Non-pigmented ciliary epithelial cell (primary cell): ENCODE results near the gene CERS1.

Source experiments
- DNase-seq: peaks from one replicate; pipeline ENCODE4 v3.0.0-alpha.2; 2010; ENCODE audit warnings: low read depth

Gene CERS1

DNA sequence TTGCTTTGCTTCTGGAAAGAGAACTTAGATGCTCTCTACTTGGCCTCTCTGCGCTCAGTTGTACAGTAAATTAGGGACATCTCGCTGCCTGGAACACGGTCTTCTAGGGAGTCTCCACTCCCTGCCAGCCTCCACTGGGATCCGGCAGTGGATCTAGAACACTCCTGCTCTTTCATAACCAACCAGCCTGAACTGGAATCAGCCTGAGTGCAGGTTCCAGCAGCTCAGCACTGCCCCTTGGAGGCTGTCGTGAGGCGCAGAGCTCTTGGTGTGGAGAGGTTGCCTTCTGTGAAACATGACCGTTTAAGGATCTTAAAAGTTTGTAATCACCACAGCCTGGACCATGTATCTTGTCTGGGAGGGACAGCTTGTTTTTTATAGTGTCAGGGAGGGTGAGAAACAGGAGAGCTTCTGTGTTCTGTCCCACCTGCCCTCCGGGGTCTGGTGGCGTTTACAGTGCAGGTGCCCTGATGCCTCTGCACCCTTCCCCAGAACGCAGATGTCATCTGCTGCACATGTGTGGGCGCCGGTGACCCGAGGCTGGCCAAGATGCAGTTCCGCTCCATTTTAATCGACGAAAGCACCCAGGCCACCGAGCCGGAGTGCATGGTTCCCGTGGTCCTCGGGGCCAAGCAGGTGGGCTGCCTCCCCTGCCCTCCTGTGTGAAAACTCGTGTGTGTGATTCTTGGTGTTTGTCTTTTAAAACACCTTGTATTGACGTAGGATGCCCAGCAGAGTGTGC is 39.4 kb downstream of the CERS1 start:
- DNase-seq: no peak

DNA sequence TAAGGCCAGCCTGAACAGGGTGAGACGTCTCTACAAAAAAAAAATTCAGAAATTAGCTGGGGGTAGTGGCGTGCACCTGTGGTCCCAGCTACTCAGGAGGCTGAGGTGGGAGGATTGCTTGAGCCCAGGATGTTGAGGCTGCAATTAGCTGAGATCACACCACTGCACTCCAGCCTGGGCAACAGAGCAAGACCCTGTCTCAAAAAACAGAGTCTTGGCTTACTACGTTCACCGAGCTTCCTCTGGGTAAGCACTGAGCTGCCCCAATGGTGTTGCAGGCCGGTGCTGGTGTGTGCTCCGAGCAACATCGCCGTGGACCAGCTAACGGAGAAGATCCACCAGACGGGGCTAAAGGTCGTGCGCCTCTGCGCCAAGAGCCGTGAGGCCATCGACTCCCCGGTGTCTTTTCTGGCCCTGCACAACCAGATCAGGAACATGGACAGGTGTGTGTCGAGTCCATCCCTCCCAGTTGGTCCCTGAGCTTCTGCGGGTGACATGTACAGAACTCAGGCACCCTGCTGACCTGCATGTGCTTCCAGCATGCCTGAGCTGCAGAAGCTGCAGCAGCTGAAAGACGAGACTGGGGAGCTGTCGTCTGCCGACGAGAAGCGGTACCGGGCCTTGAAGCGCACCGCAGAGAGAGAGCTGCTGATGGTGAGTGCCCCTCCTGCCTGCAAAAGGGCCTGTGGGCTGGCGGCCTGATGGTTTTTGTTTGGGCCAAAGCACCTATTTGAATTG is 40.1 kb downstream of the CERS1 start:
- DNase-seq: no peak

DNA sequence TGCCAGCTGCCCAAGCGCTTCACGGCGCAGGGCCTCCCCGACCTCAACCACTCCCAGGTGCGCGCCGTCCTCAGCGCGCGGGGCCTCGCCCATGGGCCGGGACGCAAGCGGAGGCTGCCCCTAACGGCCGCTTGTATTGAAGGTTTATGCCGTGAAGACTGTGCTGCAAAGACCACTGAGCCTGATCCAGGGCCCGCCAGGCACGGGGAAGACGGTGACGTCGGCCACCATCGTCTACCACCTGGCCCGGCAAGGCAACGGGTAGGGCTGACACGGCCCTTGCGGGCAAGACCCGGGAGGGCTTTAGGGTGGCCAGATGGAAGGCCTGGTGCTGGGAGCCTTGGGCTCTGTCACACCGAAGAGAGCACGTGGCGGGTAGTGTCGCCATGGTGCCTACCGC is 41.0 kb downstream of the CERS1 start:
- no peak for DNase-seq

DNA sequence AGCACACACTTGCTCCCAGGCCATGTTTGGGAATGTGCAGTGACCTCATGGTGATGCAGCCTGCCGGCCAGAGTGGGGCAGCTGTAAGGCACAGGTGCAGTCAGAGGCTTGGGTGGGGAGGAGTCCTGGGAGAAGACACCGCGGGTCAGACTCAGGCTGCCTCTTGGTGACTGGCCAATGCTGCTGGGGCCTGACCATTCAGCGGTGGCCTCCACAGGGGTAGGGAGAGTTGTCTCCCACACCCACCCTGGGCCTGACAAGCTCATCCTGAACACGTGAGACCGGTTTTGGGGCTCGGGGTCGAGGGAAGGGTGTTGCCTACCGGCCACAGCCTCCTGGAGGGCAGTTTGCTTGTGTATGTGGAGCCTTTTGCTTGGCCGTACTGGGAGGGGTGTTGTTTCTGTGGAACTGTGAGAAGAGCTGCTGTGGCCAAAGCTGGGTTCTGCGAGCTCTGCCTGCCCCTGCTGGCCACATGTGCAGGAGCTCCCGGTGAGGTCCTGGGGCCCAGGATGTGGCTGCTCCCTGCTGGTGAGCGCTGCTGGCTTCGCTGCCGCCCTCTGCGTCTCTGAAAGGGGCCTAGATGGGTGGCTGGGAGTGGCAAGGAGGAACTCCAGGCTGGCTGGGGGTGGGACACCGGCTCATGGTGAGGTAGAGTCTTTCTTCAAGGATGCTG is 42.1 kb downstream of the CERS1 start:
- no peak for DNase-seq

DNA sequence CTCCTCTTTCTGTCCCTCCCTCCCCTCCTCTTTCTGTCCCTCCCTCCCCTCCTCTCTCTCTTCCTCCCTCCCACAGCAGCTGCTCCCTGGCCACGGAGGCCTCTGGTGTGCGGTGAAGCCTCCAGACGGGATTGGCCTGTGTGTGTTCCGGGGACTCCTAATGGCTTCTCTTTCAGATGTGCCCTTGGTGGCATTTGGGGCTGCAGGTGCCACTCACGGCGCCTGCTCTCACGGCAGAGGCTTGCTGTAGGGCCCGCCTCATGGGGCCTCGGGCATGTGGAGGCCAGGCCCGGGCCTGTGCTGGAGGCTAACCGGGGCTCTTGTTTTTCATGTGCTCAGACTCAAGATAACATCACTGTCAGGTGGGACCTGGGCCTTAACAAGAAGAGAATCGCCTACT is 43.3 kb downstream of the CERS1 start:
- DNase-seq: no peak

DNA sequence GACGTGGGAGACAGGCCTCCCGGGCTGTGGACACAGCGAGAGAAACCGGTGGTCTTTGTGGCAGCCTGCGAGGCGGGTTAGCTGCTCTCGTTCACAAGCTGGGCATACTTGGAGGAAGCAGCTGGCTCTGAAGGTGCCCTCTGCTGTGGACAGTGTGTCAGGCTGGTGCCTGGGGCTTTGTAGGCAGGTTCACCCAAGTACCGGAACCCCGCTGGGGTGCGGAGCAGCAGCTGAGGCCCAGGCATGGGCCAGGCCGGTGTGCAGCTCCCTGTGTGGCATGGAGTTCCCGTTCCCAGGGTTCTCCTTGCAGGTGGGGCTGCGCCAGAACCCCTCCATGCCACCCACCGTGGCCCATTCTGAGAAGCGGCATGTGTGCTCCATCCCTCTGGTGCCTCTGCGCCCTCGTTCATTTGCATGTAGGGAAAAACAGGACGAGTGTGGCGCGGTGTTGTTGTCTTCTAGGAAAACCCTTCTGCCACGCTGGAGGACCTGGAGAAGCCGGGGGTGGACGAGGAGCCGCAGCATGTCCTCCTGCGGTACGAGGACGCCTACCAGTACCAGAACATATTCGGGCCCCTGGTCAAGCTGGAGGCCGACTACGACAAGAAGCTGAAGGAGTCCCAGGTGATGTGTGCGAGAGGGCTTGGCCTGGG is 44.2 kb downstream of the CERS1 start:
- DNase-seq: no peak

DNA sequence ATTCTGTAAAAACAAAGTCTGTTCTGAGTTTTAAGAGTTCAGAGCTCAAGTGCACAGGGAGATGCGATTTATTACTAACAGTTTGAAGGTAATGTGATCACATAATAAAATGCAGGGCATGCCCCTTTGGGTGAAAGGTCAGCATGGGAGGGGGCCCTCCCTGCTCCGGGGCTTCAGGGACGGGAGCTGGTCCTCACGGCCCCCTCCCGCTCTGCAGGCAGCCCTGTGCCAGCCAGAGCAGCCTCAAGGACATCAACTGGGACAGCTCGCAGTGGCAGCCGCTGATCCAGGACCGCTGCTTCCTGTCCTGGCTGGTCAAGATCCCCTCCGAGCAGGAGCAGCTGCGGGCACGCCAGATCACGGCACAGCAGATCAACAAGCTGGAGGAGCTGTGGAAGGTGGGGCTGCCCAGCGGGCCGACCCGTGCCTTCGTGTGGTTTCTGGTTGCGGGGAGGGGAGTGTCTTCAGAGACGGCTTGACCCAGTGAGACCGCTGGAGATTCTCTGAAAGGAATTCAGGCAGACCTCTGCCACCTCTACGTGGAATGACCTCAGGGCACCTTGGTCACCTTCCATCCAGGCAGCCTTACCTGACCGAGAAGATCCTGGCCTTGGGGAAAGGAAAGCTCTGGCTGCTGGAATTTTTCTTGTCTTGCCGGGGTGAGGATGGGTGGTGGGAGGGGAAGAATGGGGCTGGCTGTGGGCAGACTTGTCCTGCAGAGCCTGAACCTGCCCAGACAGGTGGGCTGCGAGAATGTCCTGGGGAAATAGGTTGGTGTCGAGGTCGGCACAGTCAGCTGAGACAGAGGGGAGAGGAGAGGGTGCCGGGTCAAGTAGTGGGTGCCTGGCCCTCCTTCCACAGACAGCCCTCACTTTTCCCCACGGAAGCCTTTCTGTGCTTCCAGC is 45.2 kb downstream of the CERS1 start:
- DNase-seq: no peak

DNA sequence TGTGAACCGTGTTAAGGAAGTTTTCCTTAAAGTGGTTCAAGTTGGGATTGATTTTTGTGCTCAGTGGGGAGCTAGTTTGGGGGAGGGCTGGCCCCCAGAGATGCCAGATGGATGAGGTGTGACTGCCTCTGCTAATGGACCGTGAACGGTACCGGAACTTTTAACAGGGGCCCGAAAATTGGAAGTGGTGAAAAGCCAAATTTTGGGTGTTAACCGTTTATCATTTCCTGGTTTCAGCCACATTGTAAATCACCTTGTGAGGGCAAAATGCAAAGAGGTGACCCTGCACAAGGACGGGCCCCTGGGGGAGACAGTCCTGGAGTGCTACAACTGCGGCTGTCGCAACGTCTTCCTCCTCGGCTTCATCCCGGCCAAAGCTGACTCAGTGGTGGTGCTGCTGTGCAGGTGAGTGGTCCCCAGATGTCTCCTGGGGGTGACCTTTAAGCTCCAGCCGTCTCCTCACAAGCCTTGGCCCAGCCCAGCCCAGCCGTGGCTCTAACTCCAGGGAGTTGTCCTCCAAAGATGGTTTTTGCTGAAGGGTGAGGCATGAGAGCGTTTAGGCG is 46.0 kb downstream of the CERS1 start:
- DNase-seq: no peak

DNA sequence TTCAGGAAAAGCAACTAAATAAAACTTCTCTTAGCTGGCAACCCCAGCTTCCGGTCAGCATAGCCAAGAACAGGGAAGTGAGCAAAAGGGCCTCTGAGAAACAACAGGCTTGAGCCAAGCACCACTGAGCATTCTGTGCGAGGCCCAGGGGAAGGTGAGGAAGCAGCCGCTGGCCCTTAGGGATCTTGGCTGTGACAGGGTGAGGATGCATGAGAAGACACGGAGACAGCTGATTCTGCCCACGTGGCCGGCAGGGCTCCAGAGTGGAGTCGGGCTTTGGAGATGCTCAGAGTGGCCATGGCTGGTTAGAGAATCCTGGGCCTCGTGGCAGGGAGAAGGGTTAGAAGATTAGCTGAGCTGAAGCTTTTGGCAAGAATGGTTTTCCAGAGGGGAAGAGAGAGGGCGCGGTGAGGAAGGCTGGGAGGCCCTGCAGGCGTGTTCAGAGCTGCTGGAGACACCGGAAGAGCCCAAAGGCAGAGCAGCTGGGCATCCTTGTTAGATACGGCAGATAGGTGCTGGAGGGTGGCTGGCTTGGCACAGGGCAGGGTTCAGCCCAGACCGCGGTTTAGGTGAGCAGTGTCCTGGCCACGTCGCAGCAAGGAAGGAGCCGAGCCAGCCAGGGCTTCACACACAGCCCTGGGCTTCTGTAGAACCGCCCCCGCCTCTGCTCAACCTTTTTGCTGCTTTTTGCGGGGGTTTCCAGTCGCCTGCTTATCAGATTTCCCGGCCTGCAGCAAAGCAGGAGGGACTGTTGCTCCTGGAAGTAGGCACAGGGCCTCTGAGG is 46.9 kb downstream of the CERS1 start:
- DNase-seq: no peak

DNA sequence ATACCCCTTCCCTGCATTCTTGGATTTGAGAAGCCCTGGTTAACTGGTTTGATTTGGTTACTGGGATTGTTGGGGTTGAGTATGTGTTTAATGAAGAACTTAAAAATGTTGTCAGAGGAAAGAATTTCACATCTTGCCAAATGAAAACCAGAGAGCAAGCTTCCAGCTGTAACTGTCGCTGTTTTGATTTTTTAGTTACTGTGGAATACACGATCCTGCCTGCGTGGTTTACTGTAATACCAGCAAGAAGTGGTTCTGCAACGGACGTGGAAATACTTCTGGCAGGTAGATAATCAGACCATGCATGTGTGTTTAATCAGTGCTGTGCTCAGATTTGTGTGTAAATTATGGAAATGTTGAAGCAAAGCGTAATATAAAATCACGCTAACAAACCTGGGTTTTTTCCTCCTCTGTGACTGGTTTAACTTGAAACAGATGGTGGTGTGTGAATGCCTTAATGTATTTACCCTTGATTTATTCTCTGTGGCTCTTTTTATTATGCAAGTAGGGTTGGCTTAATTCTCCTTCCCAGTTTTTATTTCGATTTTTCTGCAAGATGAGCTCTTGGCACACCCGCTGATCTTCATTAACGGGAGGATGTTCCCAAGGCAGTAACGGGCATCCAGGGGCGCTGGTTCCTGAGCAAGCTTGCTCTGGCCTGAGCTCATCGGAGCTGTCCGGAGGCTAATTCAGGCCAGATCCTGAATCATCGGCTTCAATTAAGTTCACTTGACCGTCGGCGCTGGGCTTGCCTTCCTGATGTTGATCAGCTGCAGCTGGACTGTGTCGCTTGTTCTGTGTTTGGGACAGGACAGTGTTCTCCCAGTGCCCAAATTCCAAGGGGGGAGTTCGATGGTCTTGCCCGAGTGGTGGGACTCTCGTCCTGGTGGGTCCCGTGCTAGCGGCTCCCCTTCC is 48.2 kb downstream of the CERS1 start:
- DNase-seq: no peak

DNA sequence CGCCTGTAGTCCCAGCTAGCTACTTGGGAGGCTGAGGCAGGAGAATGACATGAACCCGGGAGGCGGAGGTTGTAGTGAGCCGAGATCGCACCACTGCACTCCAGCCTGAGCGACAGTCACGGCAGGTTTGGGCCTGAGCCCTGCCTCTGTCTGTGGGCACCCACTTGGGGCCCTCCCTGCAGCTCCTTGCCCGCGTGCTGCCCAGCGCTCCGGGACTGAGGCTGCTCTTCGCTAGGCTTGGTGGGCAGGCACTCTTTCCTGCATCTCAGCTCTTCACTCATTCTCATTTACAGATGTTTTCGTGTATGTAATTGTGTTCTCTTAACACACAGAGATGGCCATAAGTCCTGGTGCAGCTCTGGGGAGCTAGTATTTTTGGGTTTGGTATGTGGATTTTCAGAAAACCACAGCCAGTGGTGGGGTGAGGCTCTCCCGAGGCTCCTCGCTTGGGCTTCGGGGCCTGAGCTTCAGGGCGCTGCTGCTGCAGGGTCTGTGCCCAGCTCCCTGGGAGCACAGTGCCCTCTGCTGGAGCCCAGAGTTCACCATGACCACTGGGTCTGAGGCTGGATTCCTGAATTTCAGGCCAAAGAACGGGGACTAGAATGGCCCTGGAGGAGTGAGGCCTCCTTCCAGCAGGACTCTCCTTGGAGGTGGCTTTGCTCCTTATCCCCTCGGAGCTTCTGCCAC is 49.0 kb downstream of the CERS1 start:
- DNase-seq: no peak

DNA sequence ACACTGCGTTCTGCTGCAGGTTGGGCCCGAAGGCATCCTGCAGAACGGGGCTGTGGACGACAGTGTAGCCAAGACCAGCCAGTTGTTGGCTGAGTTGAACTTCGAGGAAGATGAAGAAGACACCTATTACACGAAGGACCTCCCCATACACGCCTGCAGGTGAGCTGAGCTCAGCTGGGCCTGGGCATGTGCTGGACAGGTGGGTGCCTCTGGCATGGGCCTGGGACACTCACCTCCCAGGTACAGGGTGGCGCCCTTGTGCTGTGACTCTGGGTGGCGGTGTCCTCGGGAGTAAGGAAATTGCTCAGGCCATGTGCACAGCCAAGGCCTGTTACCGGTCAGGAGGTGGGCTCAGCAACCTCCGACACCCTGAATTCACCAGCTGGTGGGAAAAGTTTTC is 50.0 kb downstream of the CERS1 start:
- DNase-seq: no peak

DNA sequence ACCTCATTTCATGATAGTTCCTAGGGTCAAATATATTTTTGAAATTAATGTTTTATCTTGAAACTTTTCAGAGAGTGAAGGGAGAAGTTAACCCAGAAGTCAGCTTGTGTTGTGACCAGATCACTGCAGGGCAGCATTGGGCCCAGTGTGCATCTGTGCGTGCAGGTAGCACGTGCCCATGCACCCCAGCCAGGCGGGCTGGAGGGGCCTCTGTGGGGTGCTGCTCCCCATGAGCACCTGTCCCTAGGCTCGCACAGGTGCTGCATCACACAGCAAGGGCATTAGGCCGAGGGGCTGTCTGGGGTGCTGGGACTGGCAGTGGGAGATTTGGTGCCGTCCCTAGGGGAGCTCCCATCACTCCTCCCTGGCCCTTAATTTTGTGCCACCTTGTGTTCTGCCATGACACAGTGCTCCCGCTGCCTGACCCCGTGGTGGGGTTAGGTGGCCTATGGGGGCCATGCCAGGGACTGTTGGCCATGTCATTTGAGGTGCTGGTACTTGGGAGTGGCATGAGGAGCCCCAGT is 51.1 kb downstream of the CERS1 start:
- no peak for DNase-seq

DNA sequence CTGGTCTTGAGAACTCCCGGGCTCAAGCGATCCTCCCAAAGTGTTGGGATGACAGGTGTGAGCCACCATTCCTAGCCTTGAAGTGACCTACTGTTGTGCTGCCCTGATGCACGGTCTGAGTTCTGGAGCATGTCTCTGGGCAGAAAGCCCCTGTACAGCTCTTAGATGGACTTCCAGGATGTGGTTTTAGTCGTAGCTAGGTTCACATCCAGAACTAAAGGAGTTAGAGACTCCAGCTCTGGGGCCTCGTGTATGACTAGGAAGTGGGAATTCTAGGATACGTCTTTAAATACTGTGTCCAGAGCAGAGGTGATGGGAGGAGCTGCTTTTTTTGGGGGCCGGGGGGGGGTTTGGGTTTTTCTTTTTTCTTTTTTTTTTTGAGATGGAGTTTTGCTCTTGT is 52.0 kb downstream of the CERS1 start:
- no peak for DNase-seq

DNA sequence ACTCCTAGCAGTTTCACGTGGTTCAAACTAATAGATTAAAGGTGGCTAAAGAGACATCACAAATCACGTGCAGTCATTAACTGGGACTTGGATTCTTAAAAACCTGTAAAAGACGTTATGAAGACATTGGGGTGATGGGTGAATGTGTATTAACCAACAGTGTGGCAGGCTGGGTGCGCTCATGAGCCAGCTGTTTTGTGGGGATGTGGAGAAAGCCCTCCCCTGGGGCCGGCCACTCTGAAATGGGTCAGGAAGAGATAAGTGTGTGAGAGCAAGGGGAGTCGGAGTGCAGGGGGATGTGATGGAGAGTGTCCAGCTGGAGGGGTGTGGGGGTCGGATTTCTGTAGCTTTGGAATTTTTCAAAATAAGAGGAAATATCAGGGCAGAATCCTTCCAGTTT is 53.8 kb downstream of the CERS1 start:
- no peak for DNase-seq

DNA sequence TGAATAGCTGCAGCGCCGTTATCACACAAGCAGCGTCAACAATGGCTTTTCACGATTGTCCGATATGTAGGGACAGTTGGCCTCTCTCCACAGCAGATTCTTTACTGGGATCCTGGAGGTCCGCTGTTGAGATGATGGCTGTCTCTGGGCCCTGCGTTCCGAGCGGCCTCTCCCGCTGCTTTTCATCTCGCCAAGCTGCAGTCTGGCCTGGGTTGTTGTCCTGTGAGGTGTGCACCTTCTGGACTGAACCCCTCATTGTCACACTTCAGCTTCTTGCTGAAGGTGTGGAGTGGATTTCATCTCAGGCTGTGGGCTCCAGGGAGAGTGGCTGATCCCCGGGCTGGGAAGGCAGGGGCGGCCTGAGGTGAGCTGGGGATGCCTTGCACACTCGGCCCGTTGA is 54.6 kb downstream of the CERS1 start:
- DNase-seq: no peak

DNA sequence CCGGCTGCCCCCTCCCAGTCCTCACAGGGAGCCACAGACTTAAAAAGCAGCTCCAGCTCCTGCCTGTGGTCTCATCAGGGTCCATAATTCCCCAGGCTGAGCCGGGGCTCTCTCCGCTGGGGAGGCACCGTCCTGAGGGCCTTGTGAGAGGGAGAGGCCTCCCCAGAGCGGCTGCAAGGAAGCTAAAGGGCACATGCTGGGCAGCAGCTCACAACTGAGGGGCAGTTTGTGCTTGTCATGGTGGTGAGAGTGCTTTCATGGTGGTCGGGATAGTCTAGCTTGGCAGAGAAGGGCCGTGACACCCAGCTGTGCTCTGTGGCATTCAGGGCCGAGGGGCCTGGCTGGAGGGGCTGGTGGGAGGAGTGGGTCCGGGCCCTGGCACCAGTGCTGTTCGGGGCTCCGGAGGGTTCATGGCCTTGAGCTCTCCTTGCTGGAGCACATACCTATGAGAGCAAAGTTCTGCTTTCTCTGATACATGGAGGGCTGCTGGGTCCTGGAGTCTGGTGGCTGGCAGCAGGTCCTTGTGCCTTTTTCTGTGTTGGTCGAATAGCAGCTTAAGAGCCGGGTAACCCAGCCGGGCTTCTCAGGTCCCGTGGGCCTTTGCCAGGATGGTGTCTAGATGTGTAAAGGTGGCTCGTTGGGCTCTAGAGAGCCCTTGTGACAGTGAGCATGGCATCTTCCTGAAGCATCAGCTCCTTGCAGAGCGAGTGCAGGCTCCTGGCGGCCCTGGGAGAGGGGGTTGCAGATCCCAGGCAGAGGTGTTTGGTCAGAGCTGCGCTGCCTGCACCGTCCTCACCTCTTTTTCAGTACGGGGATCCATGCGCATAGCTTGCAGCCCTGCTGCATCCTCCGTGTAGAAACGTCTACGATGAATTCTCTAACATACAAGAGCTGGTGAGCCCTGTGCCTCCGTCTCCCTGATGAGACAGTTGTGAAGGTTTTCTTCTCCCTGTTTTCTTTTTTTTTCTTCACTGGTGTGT is 55.4 kb downstream of the CERS1 start:
- no peak for DNase-seq
